HCT116 (cell line): Measurements from ENCODE around the gene CRYGN. TPM values are rescaled to one million over a fixed set of nuclear protein-coding genes. Genes with fewer than 3 reads are reported as not detected.
A peak's percentile ranks its signal among the peaks of the same experiment; 100 is the strongest.

Source experiments
- ATAC-seq: fragments of 200-7000 bp; cut with Tn5 transposase; 2 replicates; pipeline ENCODE4 v1.9.1; 2020; ENCODE audit warnings: mild to moderate bottlenecking, moderate library complexity
- BruUV-seq: library from RNA; stranded (reverse); fragments of 400-500 nt; replicated peaks from 2 replicates; lab custom pipeline; 2021; lab: Mats Ljungman, UMichigan
- CTCF ChIA-PET: fragments of 300-600 bp; sonication (Branson Sonifier 250); formaldehyde crosslinking; loops from one replicate; lab custom pipeline; 2021; ENCODE audit warnings: antibody characterized with exemption; lab: Charles Lee
- POLR2A ChIA-PET: fragments of 300-600, 350-600 bp; sonication (Branson Sonifier 250); formaldehyde crosslinking; loops from one replicate; lab custom pipeline; 2021; ENCODE audit warnings: antibody characterized with exemption; lab: Charles Lee
- RAD21 ChIA-PET, 2 experiments: fragments of 300-600 bp; sonication (Branson Sonifier 250); formaldehyde crosslinking; loops; one replicate each; lab custom pipeline; 2023; ENCODE audit warnings: low total read pairs in 2 of 2; ENCODE audit not compliant: uncharacterized antibody in 2 of 2, unreplicated experiment in 2 of 2, low non-redundant PET in 1 of 2; lab: Charles Lee
- DNase-seq: peaks from one replicate; pipeline ENCODE4 v3.0.0-alpha.2; 2010; ENCODE audit warnings: low read depth, low spot score
- H2AFZ ChIP-seq: fragments of 200-600 bp; shearing (Covaris generic), sonication (generic); 2 replicates; pipeline ENCODE4 v1.6.1; 2017; ENCODE audit warnings: low read depth, mixed run types, mixed read lengths, antibody characterized with exemption, low read length; ENCODE audit not compliant: poor library complexity, severe bottlenecking
- H3K27ac ChIP-seq: 2 replicates; pipeline ENCODE4 v1.5.1; 2012; ENCODE audit warnings: low read depth, low read length
- H3K27me3 ChIP-seq: fragments of 200-600 bp; sonication (generic); 2 replicates; pipeline ENCODE4 v1.6.1; 2016; ENCODE audit warnings: mixed run types, low read length, mixed read lengths; ENCODE audit not compliant: insufficient read depth
- H3K36me3 ChIP-seq, 2 experiments: fragments of 200-500 bp in 1 of 2; fragments of 200-600 bp in 1 of 2; sonication (Bioruptor generic) in 1 of 2; sonication (generic) in 1 of 2; 2 replicates each; pipeline versions ENCODE4 v1.5.1 to v1.6.1; 2014 to 2016; ENCODE audit warnings: low read length in 2 of 2, inconsistent platforms in 1 of 2, mixed read lengths in 1 of 2, mixed run types in 1 of 2; ENCODE audit not compliant: insufficient read depth in 2 of 2, control insufficient read depth in 1 of 2
- H3K4me1 ChIP-seq, 2 experiments: fragments of 200-600 bp in 1 of 2; sonication (generic) in 1 of 2; 2 replicates each; pipeline versions ENCODE4 v1.5.1 to v1.6.1; 2012 to 2017; ENCODE audit warnings: low read length in 2 of 2, inconsistent platforms in 1 of 2, mild to moderate bottlenecking in 1 of 2, mixed read lengths in 1 of 2, mixed run types in 1 of 2, moderate library complexity in 1 of 2; ENCODE audit not compliant: insufficient read depth in 2 of 2, control insufficient read depth in 1 of 2
- H3K4me2 ChIP-seq: fragments of 200-600 bp; sonication (generic); 2 replicates; pipeline ENCODE4 v1.6.1; 2017; ENCODE audit warnings: mixed run types, low read length, mixed read lengths
- H3K4me3 ChIP-seq, 2 experiments: fragments of 200-600 bp in 1 of 2; sonication (generic) in 1 of 2; replicated peaks in 1 of 2; 2 replicates each; pipeline ENCODE4 v1.5.1; 2011 to 2016; ENCODE audit warnings: low read length in 2 of 2, control low read depth in 1 of 2, low read depth in 1 of 2, mild to moderate bottlenecking in 1 of 2, mixed read lengths in 1 of 2, mixed run types in 1 of 2
- H3K79me2 ChIP-seq: fragments of 200-600 bp; sonication (generic); 2 replicates; pipeline ENCODE4 v1.6.1; 2017; ENCODE audit warnings: mild to moderate bottlenecking, mixed run types, low read length, moderate library complexity, mixed read lengths; ENCODE audit not compliant: insufficient read depth
- H3K9ac ChIP-seq: fragments of 200-600 bp; sonication (generic); 2 replicates; pipeline ENCODE4 v1.6.1; 2016; ENCODE audit warnings: low read length, mixed read lengths
- H3K9me2 ChIP-seq: fragments of 200-600 bp; sonication (generic), shearing (Covaris generic); 2 replicates; pipeline ENCODE4 v1.6.1; 2017; ENCODE audit warnings: mixed run types, mild to moderate bottlenecking, moderate library complexity; ENCODE audit not compliant: insufficient read depth
- H3K9me3 ChIP-seq, 2 experiments: fragments of 200-500 bp in 1 of 2; fragments of 200-600 bp in 1 of 2; sonication (Bioruptor generic) in 1 of 2; sonication (generic) in 1 of 2; 2 replicates each; pipeline ENCODE4 v1.6.1; 2014 to 2017; ENCODE audit warnings: low read length in 2 of 2, mixed read lengths in 2 of 2, inconsistent platforms in 1 of 2, low read depth in 1 of 2, mild to moderate bottlenecking in 1 of 2, mixed run types in 1 of 2, moderate library complexity in 1 of 2; ENCODE audit not compliant: control insufficient read depth in 1 of 2, insufficient read depth in 1 of 2
- H4K20me1 ChIP-seq: fragments of 200-600 bp; sonication (generic), shearing (Covaris generic); 2 replicates; pipeline ENCODE4 v1.6.1; 2017; ENCODE audit warnings: mixed run types, mild to moderate bottlenecking, moderate library complexity; ENCODE audit not compliant: insufficient read depth
- CBX3 ChIP-seq: IDR thresholded peaks from 2 replicates; pipeline ENCODE4 v1.6.1; 2012; ENCODE audit warnings: low read depth
- CTCF ChIP-seq, 3 experiments: fragments of 200-600 bp in 1 of 3; sonication (generic) in 1 of 3; IDR thresholded peaks in 2 of 3; conservative IDR thresholded peaks in 1 of 3; 2 replicates each; pipeline ENCODE4 v1.5.1; 2012 to 2017; ENCODE audit warnings: low read depth in 2 of 3, low read length in 2 of 3, antibody characterized with exemption in 1 of 3, borderline replicate concordance in 1 of 3, control low read depth in 1 of 3, mild to moderate bottlenecking in 1 of 3, mixed read lengths in 1 of 3, mixed run types in 1 of 3, moderate library complexity in 1 of 3; ENCODE audit not compliant: insufficient read depth in 1 of 3
- EGR1 ChIP-seq: IDR thresholded peaks from 2 replicates; pipeline ENCODE4 v1.6.1; 2012; ENCODE audit warnings: low read depth
- ELF1 ChIP-seq: IDR thresholded peaks from 2 replicates; pipeline ENCODE4 v1.6.1; 2012; ENCODE audit warnings: low read depth, borderline replicate concordance
- EZH2 ChIP-seq: fragments of 200-600 bp; sonication (generic); IDR thresholded peaks from 2 replicates; pipeline ENCODE4 v1.6.1; 2017; ENCODE audit warnings: antibody characterized with exemption, mixed run types
- EZH2phosphoT487 ChIP-seq: fragments of 200-600 bp; IDR thresholded peaks from 2 replicates; pipeline ENCODE4 v1.6.1; 2018; ENCODE audit warnings: antibody characterized with exemption, borderline replicate concordance
- JUND ChIP-seq: IDR thresholded peaks from 2 replicates; pipeline ENCODE4 v1.6.1; 2012
- MAX ChIP-seq: IDR thresholded peaks from 2 replicates; pipeline ENCODE4 v1.6.1; 2012
- POLR2A ChIP-seq: IDR thresholded peaks from 2 replicates; pipeline ENCODE4 v1.7.0; 2011; ENCODE audit warnings: borderline replicate concordance; ENCODE audit not compliant: insufficient read depth, insufficient read length; ENCODE audit errors: extremely low read depth
- RAD21 ChIP-seq: IDR thresholded peaks from 2 replicates; pipeline ENCODE4 v1.6.1; 2012; ENCODE audit warnings: low read depth, mild to moderate bottlenecking
- REST ChIP-seq: IDR thresholded peaks from 2 replicates; pipeline ENCODE4 v1.6.1; 2012; ENCODE audit warnings: low read depth
- SP1 ChIP-seq: IDR thresholded peaks from 2 replicates; pipeline ENCODE4 v1.6.1; 2012; ENCODE audit warnings: low read depth
- SRF ChIP-seq: IDR thresholded peaks from 2 replicates; pipeline ENCODE4 v1.6.1; 2012; ENCODE audit warnings: low read depth
- YY1 ChIP-seq: IDR thresholded peaks from 2 replicates; pipeline ENCODE4 v1.6.1; 2011; ENCODE audit warnings: low read length, low read depth, moderate library complexity, mild to moderate bottlenecking; ENCODE audit not compliant: insufficient replicate concordance; ENCODE audit errors: extremely low read depth
- ZBTB33 ChIP-seq: IDR thresholded peaks from 2 replicates; pipeline ENCODE4 v1.6.1; 2011; ENCODE audit warnings: mild to moderate bottlenecking, low read length, moderate library complexity; ENCODE audit not compliant: insufficient replicate concordance; ENCODE audit errors: extremely low read depth
- ZFX ChIP-seq: fragments of 450-650 bp; IDR thresholded peaks from 2 replicates; pipeline ENCODE4 v1.6.1; 2017
- ZNF274 ChIP-seq: fragments of 200-500 bp; sonication (Bioruptor generic); IDR thresholded peaks from 2 replicates; pipeline ENCODE4 v1.6.1; 2014; ENCODE audit warnings: mild to moderate bottlenecking, low read depth, low read length, inconsistent platforms
- intact Hi-C: fragments of 100-400 bp; cut with micrococcal nuclease; formaldehyde crosslinking; loops from 2 replicates; pipeline ENCODE4 v1.10.0; 2022
- total RNA-seq: library from RNA; stranded (reverse); gene quantifications from one replicate; pipeline ENCODE4 v1.2.1, GENCODE V29; 2021; ENCODE audit not compliant: unreplicated experiment

The CRYGN gene
- total RNA-seq, 1 experiment from 2014 or later, result not detected

GRCh38 chr7:151427705-151428377 lies 12.1 kb downstream of the CRYGN start:
- no peaks in the 10 kb centered on the region for H3K27me3 ChIP-seq
- POLR2A ChIA-PET, result interaction anchor here (0.7 kb wide), 1 partner anchor 32 kb away, joined by 7 read pairs; no protein-coding TSS in a partner anchor
- no peak for TF ChIP-seq POLR2A
- TF ChIP-seq RAD21, result no peak
- no peak for TF ChIP-seq YY1
- TF ChIP-seq ELF1, result no peak
- TF ChIP-seq ZFX, result no peak
- TF ChIP-seq REST, result no peak
- TF ChIP-seq MAX, result no peak
- TF ChIP-seq ZNF274, result no peak
- TF ChIP-seq SP1, result no peak
- TF ChIP-seq JUND, result no peak
- TF ChIP-seq EGR1, result no peak
- TF ChIP-seq EZH2phosphoT487, result no peak
- TF ChIP-seq EZH2, result no peak
- TF ChIP-seq CTCF (IDR thresholded peaks at IDR 0.05 in 2 of 3, conservative IDR thresholded peaks at IDR 0.05 in 1 of 3; ENCODE audit: borderline replicate concordance in 1 of 3, insufficient read depth in 1 of 3, low read depth in 2 of 3, low read length in 2 of 3), result no peak
- no peak for TF ChIP-seq ZBTB33
- no peak for TF ChIP-seq SRF
- TF ChIP-seq CBX3, result no peak
- H3K36me3 ChIP-seq, result no peaks in the 10 kb centered on the region
- H3K9ac ChIP-seq, result no peak overlapping the region
- no peak overlapping the region for H2AFZ ChIP-seq
- BruUV-seq, result no TSS peak
- H3K9me2 ChIP-seq, result no peaks in the 10 kb centered on the region
- ATAC-seq, result no peak
- H3K4me2 ChIP-seq, result peak overlapping the region; percentile 32; the same call in 1 of the 2 replicates
- CTCF ChIA-PET, result no interaction called here
- no peaks in the 10 kb centered on the region for H3K79me2 ChIP-seq
- H4K20me1 ChIP-seq, result no peaks in the 10 kb centered on the region
- no peaks in the 10 kb centered on the region for H3K9me3 ChIP-seq
- peak overlapping the region; percentile 87 for H3K27ac ChIP-seq
- RAD21 ChIA-PET, result no interaction called here
- no peak for DNase-seq
- intact Hi-C loops, result no loop called here
- no peak overlapping the region for H3K4me3 ChIP-seq
- peaks cover 51 to 65% of the 10 kb centered on the region in 2 experiments for H3K4me1 ChIP-seq
